ENCODE measurements around the gene ALDH1A2.

Gene ALDH1A2

GRCh38 chr15:57949374-57949943 is 116.1 kb downstream of the ALDH1A2 start:
- no peak overlapping the region for H3K27ac ChIP-seq
- no peak for DNase-seq (ENCODE audit: low read depth, low spot score)

GRCh38 chr15:57948351-57949289 is 116.9 kb downstream of the ALDH1A2 start:
- no peak overlapping the region for H3K27ac ChIP-seq
- DNase-seq (ENCODE audit: low read depth, low spot score): no peak

DNA sequence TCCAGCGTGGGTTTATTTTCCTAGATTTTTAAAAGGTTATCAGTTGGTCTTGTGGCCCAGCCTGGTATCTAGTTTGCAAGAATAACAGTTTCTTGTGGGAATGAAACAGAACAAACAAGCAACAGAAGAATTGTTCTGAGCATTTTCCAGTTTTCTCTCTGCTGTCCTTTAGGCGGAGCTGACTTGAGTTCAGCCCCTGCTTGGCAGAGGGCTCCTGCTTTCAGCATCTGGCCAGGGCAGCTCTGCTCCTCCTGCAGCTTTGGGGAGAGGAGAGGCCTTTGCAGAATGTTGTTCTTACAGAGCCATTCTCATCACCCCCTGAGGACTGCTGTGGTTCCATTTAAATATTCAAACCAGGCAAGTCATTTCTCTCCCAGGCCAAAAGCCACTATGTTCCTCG is 117.7 kb downstream of the ALDH1A2 start:
- DNase-seq (ENCODE audit: low read depth, low spot score): no peak
- no peak overlapping the region for H3K27ac ChIP-seq

DNA sequence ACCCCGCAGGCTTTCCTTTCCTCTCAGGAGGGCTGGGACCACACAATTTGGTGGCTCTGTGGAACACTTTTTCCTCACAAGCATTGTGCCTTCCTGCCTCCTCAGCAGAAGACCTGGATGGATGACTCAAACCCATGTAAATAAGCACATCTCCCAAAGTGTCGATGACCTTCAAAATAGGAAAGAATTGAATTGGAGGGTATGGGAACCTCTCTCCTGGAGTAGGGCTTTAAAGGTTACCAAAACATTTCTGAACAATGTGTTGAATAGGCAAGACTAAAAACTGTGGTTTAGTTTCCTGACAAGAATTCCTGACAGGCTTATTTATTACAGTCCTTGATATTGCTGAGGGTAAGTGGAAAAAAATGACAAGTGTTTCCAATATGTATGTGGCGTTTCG is 118.2 kb downstream of the ALDH1A2 start:
- DNase-seq (ENCODE audit: low read depth, low spot score): no peak
- H3K27ac ChIP-seq: no peak overlapping the region

DNA sequence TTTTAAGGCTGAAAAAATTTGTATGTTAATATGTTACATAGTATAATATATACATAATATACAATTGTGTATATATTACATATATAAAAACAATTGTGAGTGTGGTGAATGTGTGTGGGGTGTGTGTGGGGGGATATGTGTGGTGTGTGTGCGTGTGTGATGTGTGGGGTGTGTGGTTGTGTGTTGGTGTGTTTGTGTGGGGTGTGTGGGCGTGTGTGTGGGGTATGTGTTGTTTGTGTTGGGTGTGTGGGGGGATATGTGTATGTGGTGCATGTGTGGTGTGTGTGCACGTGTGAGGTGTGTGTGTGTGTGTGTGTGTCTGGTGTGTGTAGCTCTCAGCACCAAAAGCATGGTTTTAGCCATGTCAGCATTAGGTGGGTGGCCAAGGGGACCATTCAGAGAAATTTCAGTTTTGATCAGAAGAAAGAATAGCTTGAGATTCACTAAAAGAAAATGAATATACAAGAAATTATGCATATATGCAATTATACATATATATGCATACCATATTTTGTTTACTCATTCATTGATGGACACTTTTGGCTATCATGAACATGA is 118.9 kb downstream of the ALDH1A2 start:
- no peak overlapping the region for H3K27ac ChIP-seq
- DNase-seq (ENCODE audit: low read depth, low spot score): no peak

GRCh38 chr15:57945616-57946015 is 119.9 kb downstream of the ALDH1A2 start:
- no peak for DNase-seq (ENCODE audit: low read depth, low spot score)
- H3K27ac ChIP-seq: no peak overlapping the region

DNA sequence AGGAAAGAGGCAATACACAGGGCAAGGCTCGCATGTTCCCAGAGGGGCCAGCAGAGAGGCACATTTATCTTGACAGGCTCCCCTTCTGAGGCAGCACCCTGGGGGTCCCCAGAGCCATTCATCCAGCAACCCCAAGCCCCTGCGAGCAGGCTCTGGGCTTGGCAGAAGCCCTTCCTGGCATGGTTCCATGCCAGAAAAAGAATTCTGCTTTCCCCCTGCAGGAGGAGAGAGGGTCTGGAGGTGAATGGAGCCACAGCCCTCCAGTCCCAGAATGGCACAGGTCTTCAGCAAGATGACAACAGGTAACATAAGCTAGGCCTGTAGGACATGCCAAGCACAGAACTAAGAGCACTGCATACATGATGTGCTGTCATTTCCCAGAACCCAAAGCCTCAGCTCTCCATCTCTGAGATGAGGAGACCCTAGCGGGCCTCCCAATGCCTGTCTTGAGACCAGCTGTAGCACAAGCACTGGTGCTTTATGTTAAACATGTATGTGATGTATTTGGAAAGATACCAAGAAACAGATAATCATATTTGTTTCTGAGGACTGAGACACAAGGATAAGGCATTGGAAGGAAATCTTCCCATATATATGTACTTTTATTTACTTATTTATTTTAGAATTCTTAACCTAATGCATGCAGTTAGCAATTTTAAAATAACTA is 121.6 kb downstream of the ALDH1A2 start:
- no peak for DNase-seq (ENCODE audit: low read depth, low spot score)
- no peak overlapping the region for H3K27ac ChIP-seq

DNA sequence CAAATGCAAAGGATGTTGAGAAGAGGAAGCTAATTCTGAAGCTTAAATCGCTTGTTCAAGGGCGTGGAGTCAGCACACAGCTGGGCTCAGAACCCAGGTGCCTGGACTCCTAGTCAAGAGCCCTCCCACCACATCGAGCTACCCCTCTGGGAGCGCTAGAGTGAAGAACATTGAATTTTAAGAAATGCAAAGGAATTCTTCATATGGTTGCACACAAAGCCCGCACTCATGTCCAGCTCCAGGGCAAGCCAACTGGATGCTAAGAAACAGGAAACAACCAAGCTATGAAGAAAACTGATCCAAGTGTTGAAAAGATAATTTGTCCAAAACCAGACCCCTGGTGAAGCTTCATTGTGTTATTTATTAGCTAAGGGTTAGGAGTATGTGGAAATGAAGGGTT is 122.3 kb downstream of the ALDH1A2 start:
- H3K27ac ChIP-seq: no peak overlapping the region
- no peak for DNase-seq (ENCODE audit: low read depth, low spot score)

DNA sequence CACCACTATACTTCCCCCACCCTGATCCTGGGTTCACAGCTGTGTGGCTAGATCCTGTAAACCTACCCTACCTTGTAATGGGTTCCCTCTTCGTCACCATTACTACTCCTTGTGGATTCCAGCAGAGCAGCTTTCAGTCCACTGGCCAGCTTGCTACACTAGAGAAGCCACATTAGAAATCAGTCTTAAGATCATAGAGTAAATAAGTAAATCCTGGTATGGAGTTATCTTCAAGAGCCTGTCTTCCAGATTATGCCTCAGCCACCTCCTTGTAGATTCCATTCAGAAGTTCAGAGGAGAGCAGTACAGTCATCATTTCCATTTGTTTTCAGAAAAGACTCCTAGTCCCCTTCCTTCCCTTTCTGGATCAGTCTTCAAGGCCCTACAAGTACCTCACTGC is 123.7 kb downstream of the ALDH1A2 start:
- no peak overlapping the region for H3K27ac ChIP-seq
- no peak for DNase-seq (ENCODE audit: low read depth, low spot score)

DNA sequence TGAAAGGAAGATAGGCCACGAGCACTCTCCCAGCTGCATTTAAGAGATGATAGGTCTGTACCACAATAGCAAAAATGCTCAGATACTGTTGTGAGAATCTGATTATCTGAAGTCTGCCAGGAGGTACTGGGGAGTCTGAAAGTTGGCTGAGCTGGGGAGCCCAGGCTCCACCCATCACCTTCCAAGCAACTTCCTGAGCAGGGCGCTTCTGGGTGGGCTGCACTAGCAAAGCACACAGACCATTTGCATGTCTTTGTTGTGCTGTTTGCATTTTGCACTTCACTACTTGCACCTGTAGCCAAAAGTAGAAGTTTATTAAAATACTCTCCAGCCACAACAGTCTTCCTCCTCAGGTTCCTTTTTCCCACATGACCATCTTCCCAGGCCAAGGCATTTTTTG is 133.2 kb downstream of the ALDH1A2 start:
- H3K27ac ChIP-seq: no peak overlapping the region
- DNase-seq (ENCODE audit: low read depth, low spot score): no peak

GRCh38 chr15:57931570-57931969 is 133.9 kb downstream of the ALDH1A2 start:
- no peak overlapping the region for H3K27ac ChIP-seq
- DNase-seq (ENCODE audit: low read depth, low spot score): no peak

DNA sequence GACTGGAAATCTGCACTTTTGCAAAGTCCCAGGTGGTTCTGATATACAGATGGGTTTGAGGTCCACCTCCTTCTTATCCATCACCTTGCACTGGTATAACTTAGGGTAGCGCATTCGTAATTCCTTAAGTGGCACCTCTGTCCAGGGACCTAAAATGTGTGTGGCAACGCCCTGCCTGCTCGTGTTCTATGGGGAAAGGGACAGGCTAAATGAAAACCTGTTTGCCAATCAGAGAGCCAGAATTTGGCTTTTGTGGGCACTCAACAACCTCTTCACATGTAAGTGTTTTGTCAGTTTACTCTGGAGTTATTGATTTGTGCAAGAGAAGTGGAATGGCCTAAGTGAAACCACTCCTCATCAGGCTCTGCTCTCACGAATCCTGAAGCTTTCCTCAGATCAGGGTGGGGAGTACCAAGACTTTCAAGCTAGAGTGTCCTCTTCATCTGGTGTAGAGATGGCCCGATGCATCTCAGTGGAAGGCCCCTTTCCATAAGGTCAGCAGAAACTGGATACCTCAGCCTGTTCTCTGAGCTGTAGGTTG is 138.3 kb downstream of the ALDH1A2 start:
- DNase-seq (ENCODE audit: low read depth, low spot score): no peak
- no peak overlapping the region for H3K27ac ChIP-seq

DNA sequence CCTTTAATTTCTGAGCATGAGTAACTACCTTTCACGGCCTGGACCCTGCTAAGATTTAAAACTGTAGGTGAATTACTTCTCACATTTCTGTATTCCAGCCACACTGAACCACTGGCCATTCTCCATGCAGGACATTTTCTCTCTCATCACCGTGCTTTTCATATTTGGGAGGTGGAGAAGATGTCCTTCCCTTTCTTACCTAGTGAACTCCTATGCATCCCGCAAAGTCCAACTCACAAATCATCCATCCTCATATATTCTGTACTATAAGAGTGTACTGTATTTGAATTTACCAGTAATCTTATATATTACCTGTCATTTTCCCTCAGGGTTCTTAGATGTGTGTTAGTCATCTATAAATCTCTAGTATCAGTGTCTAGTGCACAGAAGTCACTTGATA is 139.9 kb downstream of the ALDH1A2 start:
- H3K27ac ChIP-seq: no peak overlapping the region
- no peak for DNase-seq (ENCODE audit: low read depth, low spot score)

- no peak for DNase-seq (ENCODE audit: low read depth, low spot score)
- H3K27ac ChIP-seq: no peak overlapping the region
These were observed 140.9 kb downstream of the ALDH1A2 start for GRCh38 chr15:57924598-57924997.

GRCh38 chr15:57923750-57924149 is 141.8 kb downstream of the ALDH1A2 start:
- no peak overlapping the region for H3K27ac ChIP-seq
- no peak for DNase-seq (ENCODE audit: low read depth, low spot score)

- no peak for DNase-seq (ENCODE audit: low read depth, low spot score)
- no peak overlapping the region for H3K27ac ChIP-seq
These were observed 142.2 kb downstream of the ALDH1A2 start for GRCh38 chr15:57923306-57923705.

DNA sequence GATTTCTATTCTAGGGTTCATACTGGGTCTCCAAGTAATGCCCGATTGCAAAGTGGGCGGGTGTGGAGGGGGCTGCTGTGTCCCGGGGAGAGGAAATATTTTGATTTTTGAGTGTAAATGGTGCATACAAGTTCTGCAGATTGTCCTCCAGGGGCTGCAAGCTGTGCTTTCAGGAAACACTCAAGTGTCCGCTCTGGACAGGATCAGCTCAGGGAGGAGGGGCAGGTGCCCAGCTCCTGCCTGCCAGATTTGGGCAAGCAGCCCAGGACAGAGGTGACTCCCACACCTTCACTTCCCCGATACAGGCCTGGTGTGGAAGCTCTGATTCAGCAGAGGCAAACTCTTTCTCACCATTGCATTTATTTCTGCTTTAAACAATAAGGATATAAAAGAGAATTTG is 142.7 kb downstream of the ALDH1A2 start:
- DNase-seq (ENCODE audit: low read depth, low spot score): no peak
- H3K27ac ChIP-seq: no peak overlapping the region

GRCh38 chr15:57921371-57921770 is 144.1 kb downstream of the ALDH1A2 start:
- no peak overlapping the region for H3K27ac ChIP-seq
- no peak for DNase-seq (ENCODE audit: low read depth, low spot score)

GRCh38 chr15:57920911-57921310 is 144.6 kb downstream of the ALDH1A2 start:
- DNase-seq (ENCODE audit: low read depth, low spot score): no peak
- H3K27ac ChIP-seq: no peak overlapping the region

DNA sequence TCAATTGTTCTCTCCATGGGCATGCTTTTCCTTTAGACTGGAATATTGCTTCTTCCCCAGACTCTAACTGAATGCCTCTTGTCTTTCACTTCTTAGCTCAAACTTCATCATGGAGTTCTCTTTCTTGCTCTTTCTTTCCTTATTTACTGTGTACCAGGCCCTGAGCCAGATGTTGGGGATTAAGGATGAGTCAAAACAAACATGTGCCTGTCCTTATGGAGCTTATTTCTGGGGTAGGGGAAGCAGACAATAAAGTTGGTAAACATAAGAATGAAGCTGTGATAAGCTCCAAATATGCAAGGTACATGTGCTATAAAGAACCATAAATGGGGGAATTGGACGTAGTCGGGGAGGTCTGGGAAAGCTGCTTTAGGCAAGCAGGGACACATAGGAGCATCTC is 145.8 kb downstream of the ALDH1A2 start:
- H3K27ac ChIP-seq: no peak overlapping the region
- no peak for DNase-seq (ENCODE audit: low read depth, low spot score)

GRCh38 chr15:57917998-57918397 is 147.5 kb downstream of the ALDH1A2 start:
- DNase-seq (ENCODE audit: low read depth, low spot score): no peak
- no peak overlapping the region for H3K27ac ChIP-seq
